OCI-M1 (cell line): ENCODE data around the gene PLEKHM1.
"Not testable (repeated sequence)": the region's sequence is repeated elsewhere in the genome, so short reads cannot be mapped to it uniquely, and the experiment has no call there.

Experiments used
- DNase-seq: peaks from one replicate; lab custom pipeline; 2025; lab: John Stamatoyannopoulos, UW

The PLEKHM1 gene

GRCh38 chr17:45490615-45491433 lies at the start of gene PLEKHM1:
Gene PLEKHM1, minus strand, starts transcription at chr17:45490721. Its CDS starts 8,237 bp downstream, at chr17:45482484.
- DNase-seq = peak; percentile 88

GRCh38 chr17:45538168-45538567 lies 47.6 kb upstream of the PLEKHM1 start:
- not testable (repeated sequence) for DNase-seq

GRCh38 chr17:45506072-45506471 lies 15.6 kb upstream of the PLEKHM1 start:
- DNase-seq = not testable (repeated sequence)

- not testable (repeated sequence) for DNase-seq
Measured at GRCh38 chr17:45505183-45505582, 14.7 kb upstream of the PLEKHM1 start.

- not testable (repeated sequence) for DNase-seq
Measured at GRCh38 chr17:45501092-45501707, 10.7 kb upstream of the PLEKHM1 start.

GRCh38 chr17:45500478-45500877 lies 10.0 kb upstream of the PLEKHM1 start:
- DNase-seq = not testable (repeated sequence)

GRCh38 chr17:45499208-45499607 lies 8.7 kb upstream of the PLEKHM1 start:
- not testable (repeated sequence) for DNase-seq

GRCh38 chr17:45498377-45498776 lies 7.9 kb upstream of the PLEKHM1 start:
- not testable (repeated sequence) for DNase-seq

GRCh38 chr17:45497449-45497848 lies 6.9 kb upstream of the PLEKHM1 start:
- DNase-seq = not testable (repeated sequence)

- DNase-seq = not testable (repeated sequence)
Measured at GRCh38 chr17:45496507-45496906, 6.0 kb upstream of the PLEKHM1 start.

GRCh38 chr17:45494556-45494955 lies 4.0 kb upstream of the PLEKHM1 start:
- DNase-seq = peak; percentile 26

- DNase-seq = not testable (repeated sequence)
Measured at GRCh38 chr17:45492156-45492555, 1.6 kb upstream of the PLEKHM1 start.

- DNase-seq = not testable (repeated sequence)
Measured at GRCh38 chr17:45490198-45490597, 323 bp downstream of the PLEKHM1 start.

GRCh38 chr17:45487704-45488103 lies 2.8 kb downstream of the PLEKHM1 start:
- peak; percentile 68 for DNase-seq

- DNase-seq = not testable (repeated sequence)
Measured at GRCh38 chr17:45483591-45484216, 6.8 kb downstream of the PLEKHM1 start.

- not testable (repeated sequence) for DNase-seq
Measured at GRCh38 chr17:45483177-45483576, 7.3 kb downstream of the PLEKHM1 start.

- not testable (repeated sequence) for DNase-seq
Measured at GRCh38 chr17:45482317-45482716, 8.2 kb downstream of the PLEKHM1 start.

- DNase-seq = not testable (repeated sequence)
Measured at GRCh38 chr17:45475436-45475835, 15.1 kb downstream of the PLEKHM1 start.

- DNase-seq = not testable (repeated sequence)
Measured at GRCh38 chr17:45472249-45472648, 18.3 kb downstream of the PLEKHM1 start.

GRCh38 chr17:45469204-45469563 lies 21.3 kb downstream of the PLEKHM1 start:
- not testable (repeated sequence) for DNase-seq

GRCh38 chr17:45468293-45469203 lies 22.0 kb downstream of the PLEKHM1 start:
- DNase-seq = not testable (repeated sequence)
